CD4-positive, alpha-beta memory T cell (primary cell): ENCODE data around the gene HPS3. TPM values are rescaled to one million over a fixed set of nuclear protein-coding genes. Genes with fewer than 3 reads are reported as not detected.
"Not testable (repeated sequence)": the region's sequence is repeated elsewhere in the genome, so short reads cannot be mapped to it uniquely, and the experiment has no call there.

Experiments
- CTCF ChIA-PET: fragments of 350-600 bp; sonication (Branson Sonifier 250); formaldehyde crosslinking; loops from one replicate; lab custom pipeline; 2021; ENCODE audit warnings: inconsistent platforms; ENCODE audit not compliant: partially characterized antibody; lab: Charles Lee
- POLR2A ChIA-PET: fragments of 350-600 bp; sonication (Branson Sonifier 250); formaldehyde crosslinking; loops from one replicate; lab custom pipeline; 2021; ENCODE audit not compliant: partially characterized antibody; lab: Charles Lee
- DNase-seq, 5 donors: peaks; one replicate each; pipeline versions ENCODE4 v3.0.0 to v3.0.0-alpha.2; 2020 to 2022; ENCODE audit warnings: mixed read lengths in 1 of 5
- H3K27ac ChIP-seq: one replicate; pipeline ENCODE4 v1.7.0; 2013; ENCODE audit warnings: low read depth, low read length
- H3K27me3 ChIP-seq: 2 replicates; pipeline ENCODE4 v1.7.0; 2013; ENCODE audit warnings: mild to moderate bottlenecking, low read length, moderate library complexity; ENCODE audit not compliant: insufficient read depth
- H3K36me3 ChIP-seq: 2 replicates; pipeline ENCODE4 v1.7.0; 2013; ENCODE audit warnings: mild to moderate bottlenecking, low read length, moderate library complexity; ENCODE audit not compliant: insufficient read depth
- H3K4me1 ChIP-seq: 2 replicates; pipeline ENCODE4 v1.7.0; 2013; ENCODE audit warnings: mild to moderate bottlenecking, low read length, moderate library complexity; ENCODE audit not compliant: insufficient read depth
- H3K4me3 ChIP-seq, 2 donors: one replicate each; pipeline ENCODE4 v1.7.0; 2013; ENCODE audit warnings: low read length in 2 of 2, mild to moderate bottlenecking in 1 of 2
- H3K9me3 ChIP-seq, 2 donors: one replicate each; pipeline ENCODE4 v1.7.0; 2013; ENCODE audit warnings: low read length in 2 of 2, control low read depth in 1 of 2; ENCODE audit not compliant: control insufficient read depth in 1 of 2
- H3K27ac Mint-ChIP-seq, 7 donors: one replicate each; pipeline ENCODE4 v1.8.0; 2020 to 2021; ENCODE audit warnings: mixed read lengths in 7 of 7, mild to moderate bottlenecking in 6 of 7, inconsistent platforms in 3 of 7, moderate library complexity in 3 of 7
- H3K27me3 Mint-ChIP-seq, 2 donors: one replicate each; pipeline ENCODE4 v1.8.0; 2020 to 2021; ENCODE audit warnings: mixed read lengths in 2 of 2
- H3K36me3 Mint-ChIP-seq, 2 donors: one replicate each; pipeline ENCODE4 v1.8.0; 2020 to 2021; ENCODE audit warnings: mixed read lengths in 2 of 2, inconsistent platforms in 1 of 2, mild to moderate bottlenecking in 1 of 2
- H3K4me1 Mint-ChIP-seq, 4 donors: one replicate each; pipeline ENCODE4 v1.8.0; 2020 to 2021; ENCODE audit warnings: mixed read lengths in 4 of 4, mild to moderate bottlenecking in 1 of 4
- H3K4me3 Mint-ChIP-seq, 8 donors: one replicate each; pipeline ENCODE4 v1.8.0; 2020 to 2021; ENCODE audit warnings: mixed read lengths in 8 of 8, mild to moderate bottlenecking in 7 of 8, moderate library complexity in 6 of 8, inconsistent platforms in 3 of 8
- H3K9me3 Mint-ChIP-seq, 8 donors: one replicate each; pipeline ENCODE4 v1.8.0; 2020 to 2021; ENCODE audit warnings: mixed read lengths in 8 of 8, mild to moderate bottlenecking in 5 of 8, inconsistent platforms in 3 of 8, moderate library complexity in 1 of 8
- intact Hi-C: fragments of 100-400 bp; cut with micrococcal nuclease; formaldehyde crosslinking; loops from one replicate; pipeline ENCODE4 v1.15.1; 2023
- polyA plus RNA-seq, 2 donors: library from polyadenylated mRNA; unstranded; fragments of 300-500 nt; fragmentation: Illumina TruSeq; gene quantifications; one replicate each; pipeline ENCODE4 v1.2.3, GENCODE V29; 2021
- total RNA-seq, 2 experiments: library from RNA; stranded (reverse); gene quantifications; one replicate each; pipeline ENCODE4 v1.2.3, GENCODE V29; 2021

The HPS3 gene
- total and polyA plus RNA-seq, 4 experiments from 2014 or later = 29.5 to 45.1 (median 32.7) TPM

DNA sequence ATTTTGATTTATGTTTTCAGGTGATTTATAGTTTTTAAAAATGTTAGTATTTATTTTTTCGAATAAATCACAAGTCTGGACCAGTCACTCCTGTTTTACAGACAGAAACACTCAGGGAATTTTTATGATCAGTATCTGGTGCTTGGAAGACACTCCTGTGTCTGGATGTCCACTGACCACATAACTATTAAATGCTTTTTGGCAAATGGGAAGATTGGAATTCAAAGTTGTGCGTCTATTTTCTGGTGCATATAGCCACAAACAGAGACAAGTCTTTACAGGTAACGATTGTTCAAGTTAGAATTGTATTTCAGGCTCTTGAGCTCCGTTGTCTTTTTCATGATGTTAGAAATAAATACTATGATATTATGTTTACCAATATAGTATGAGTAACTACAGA lies 80.0 kb downstream of the HPS3 start:
- ChIA-PET POLR2A (no interaction called here), CTCF (no interaction called here)
- Histone ChIP-seq H3K9me3 (no peaks in the 10 kb centered on the region), H3K4me3 (no peak overlapping the region), H3K36me3 (no peaks in the 10 kb centered on the region), H3K4me1 (no peaks in the 10 kb centered on the region), H3K27me3 (no peaks in the 10 kb centered on the region), H3K27ac (no peak overlapping the region)
- Mint-ChIP-seq H3K4me1 (no peaks in the 10 kb centered on the region), H3K27me3 (peaks cover 4% of the 10 kb centered on the region in 2 donors), H3K36me3 (no peaks in the 10 kb centered on the region), H3K27ac (no peak overlapping the region), H3K4me3 (no peak overlapping the region), H3K9me3 (no peaks in the 10 kb centered on the region)
- intact Hi-C loops = no loop called here
- DNase-seq = no peak

DNA sequence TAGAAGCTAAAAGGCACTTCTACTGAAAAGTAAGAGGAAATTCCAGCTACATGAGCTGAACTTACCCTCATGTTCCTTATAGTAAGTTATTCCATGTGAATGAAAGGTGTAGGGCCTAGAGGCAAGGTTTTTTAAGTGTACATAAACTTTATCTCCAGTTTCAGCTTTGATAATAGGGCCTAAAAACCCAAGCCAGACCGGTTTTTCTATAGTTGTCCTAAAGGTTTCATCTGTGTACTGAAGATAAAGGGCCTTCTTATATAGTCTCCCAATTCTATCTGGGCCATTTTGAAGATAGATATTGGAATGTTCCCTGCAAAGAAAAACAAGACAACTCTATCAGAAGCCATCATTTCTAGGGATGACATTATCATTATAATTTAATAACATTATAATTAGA lies 82.9 kb downstream of the HPS3 start:
- Mint-ChIP-seq H3K27ac (no peak overlapping the region), H3K36me3 (no peaks in the 10 kb centered on the region), H3K27me3 (peaks cover under 1 to 2% of the 10 kb centered on the region in 2 donors), H3K4me1 (no peaks in the 10 kb centered on the region), H3K4me3 (no peak overlapping the region), H3K9me3 (no peaks in the 10 kb centered on the region)
- Histone ChIP-seq H3K27ac (no peak overlapping the region), H3K4me3 (no peak overlapping the region), H3K36me3 (no peaks in the 10 kb centered on the region), H3K4me1 (no peaks in the 10 kb centered on the region), H3K9me3 (no peaks in the 10 kb centered on the region), H3K27me3 (no peaks in the 10 kb centered on the region)
- intact Hi-C loops = no loop called here
- DNase-seq = no peak
- CTCF ChIA-PET = no interaction called here
- POLR2A ChIA-PET = no interaction called here

DNA sequence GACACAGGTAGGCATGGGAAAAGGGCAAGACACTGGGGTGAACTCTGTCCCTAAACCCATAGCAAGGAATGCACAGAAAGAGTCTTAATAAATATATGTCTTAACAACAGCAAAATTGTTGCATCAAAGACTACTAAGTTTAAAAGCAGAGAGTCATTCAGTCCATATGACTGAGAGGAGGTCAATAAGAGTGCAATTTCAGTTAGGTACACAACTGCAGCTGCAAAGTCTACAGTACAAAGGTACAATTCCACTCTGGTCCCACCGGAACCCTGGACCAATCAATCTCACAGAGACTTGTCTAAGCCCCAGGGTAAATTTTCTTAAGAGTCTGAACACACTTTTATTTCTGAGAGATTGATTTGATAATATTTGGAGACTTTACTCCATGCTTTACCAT lies 85.3 kb downstream of the HPS3 start:
- ChIA-PET POLR2A (no interaction called here), CTCF (no interaction called here)
- no peaks in the 10 kb centered on the region for H3K4me1 ChIP-seq
- intact Hi-C loops = no loop called here
- H3K27ac Mint-ChIP-seq = peak overlapping the region in 1 of 7 donors; percentile 28
- no peaks in the 10 kb centered on the region for H3K27me3 ChIP-seq
- H3K4me3 ChIP-seq = no peak overlapping the region
- no peaks in the 10 kb centered on the region for H3K36me3 ChIP-seq
- H3K27me3 Mint-ChIP-seq = peaks cover 0 to 3% of the 10 kb centered on the region in 2 donors
- H3K4me1 Mint-ChIP-seq = no peaks in the 10 kb centered on the region
- H3K4me3 Mint-ChIP-seq = no peak overlapping the region
- no peak for DNase-seq
- H3K27ac ChIP-seq = no peak overlapping the region
- no peaks in the 10 kb centered on the region for H3K36me3 Mint-ChIP-seq
- H3K9me3 ChIP-seq = no peaks in the 10 kb centered on the region
- no peaks in the 10 kb centered on the region for H3K9me3 Mint-ChIP-seq

DNA sequence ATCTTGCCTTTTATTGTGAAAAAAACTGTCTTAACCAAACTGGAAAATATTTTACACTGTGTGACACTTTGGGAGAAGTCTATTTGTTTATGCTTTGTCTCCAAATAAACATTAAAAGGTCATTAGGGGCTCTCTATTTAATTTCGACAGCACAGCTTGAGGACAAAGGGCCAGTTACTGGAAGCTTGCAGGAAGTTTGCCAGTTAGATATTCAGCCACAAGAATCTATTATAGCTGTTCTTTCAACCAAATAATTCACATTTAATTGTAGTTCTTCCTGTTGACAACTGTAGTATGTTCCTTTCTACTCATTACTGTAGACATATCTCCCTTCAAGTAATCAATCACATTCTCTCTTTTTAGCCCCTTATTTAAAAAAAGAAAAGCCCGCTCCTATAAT lies 86.1 kb downstream of the HPS3 start:
- no peaks in the 10 kb centered on the region for H3K9me3 ChIP-seq
- DNase-seq = no peak
- intact Hi-C loops = no loop called here
- peaks cover 0 to 3% of the 10 kb centered on the region in 2 donors for H3K27me3 Mint-ChIP-seq
- no peaks in the 10 kb centered on the region for H3K4me1 Mint-ChIP-seq
- no peak overlapping the region for H3K4me3 ChIP-seq
- no peaks in the 10 kb centered on the region for H3K36me3 ChIP-seq
- no peaks in the 10 kb centered on the region for H3K4me1 ChIP-seq
- H3K9me3 Mint-ChIP-seq = no peaks in the 10 kb centered on the region
- H3K27ac Mint-ChIP-seq = peak overlapping the region in 1 of 7 donors; percentile 33
- no peak overlapping the region for H3K4me3 Mint-ChIP-seq
- ChIA-PET POLR2A (no interaction called here), CTCF (interaction anchor here (0.6 kb wide), 1 partner anchor 315 kb away, joined by 3 read pairs; no protein-coding TSS in a partner anchor)
- no peak overlapping the region for H3K27ac ChIP-seq
- no peaks in the 10 kb centered on the region for H3K36me3 Mint-ChIP-seq
- H3K27me3 ChIP-seq = no peaks in the 10 kb centered on the region

DNA sequence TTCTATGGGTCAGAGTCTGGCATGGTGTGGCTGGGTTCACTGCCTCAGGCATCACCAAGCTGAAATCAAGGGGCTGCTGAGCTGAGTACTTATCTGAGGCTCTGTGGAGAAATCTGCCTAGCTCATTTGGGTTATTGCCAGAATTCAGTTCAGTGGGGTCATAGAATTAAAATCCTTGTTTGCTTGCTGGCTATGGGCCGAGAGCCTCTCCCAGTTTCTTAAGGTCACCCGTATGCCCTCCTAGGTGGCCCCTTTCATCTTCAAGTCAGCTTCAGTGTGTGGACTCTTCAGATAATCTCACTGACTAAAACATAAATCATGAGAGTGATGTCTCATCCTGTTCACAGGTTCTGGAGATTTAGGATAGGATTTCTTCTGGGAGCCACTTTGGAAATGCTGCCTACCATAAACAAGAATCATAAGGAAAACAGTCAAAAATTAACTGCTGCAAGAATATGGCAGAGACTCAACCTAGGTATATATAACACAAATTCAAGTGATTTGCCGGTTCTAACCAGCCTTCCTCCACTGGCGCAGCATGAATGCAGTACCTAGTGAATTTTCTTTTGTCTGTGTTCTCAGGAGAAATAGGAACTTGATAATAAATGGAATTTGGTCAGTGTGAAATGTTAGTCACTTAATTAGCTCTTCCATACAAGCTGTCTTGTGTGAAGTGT lies 86.9 kb downstream of the HPS3 start:
- H3K4me1 Mint-ChIP-seq = no peaks in the 10 kb centered on the region
- no peak overlapping the region for H3K4me3 Mint-ChIP-seq
- H3K27me3 ChIP-seq = no peaks in the 10 kb centered on the region
- no peaks in the 10 kb centered on the region for H3K4me1 ChIP-seq
- POLR2A ChIA-PET = no interaction called here
- no peaks in the 10 kb centered on the region for H3K9me3 ChIP-seq
- no peaks in the 10 kb centered on the region for H3K9me3 Mint-ChIP-seq
- intact Hi-C loops = no loop called here
- H3K27ac Mint-ChIP-seq = no peak overlapping the region
- H3K4me3 ChIP-seq = no peak overlapping the region
- H3K27me3 Mint-ChIP-seq = peaks cover 0 to 3% of the 10 kb centered on the region in 2 donors
- H3K27ac ChIP-seq = no peak overlapping the region
- no peaks in the 10 kb centered on the region for H3K36me3 Mint-ChIP-seq
- H3K36me3 ChIP-seq = no peaks in the 10 kb centered on the region
- CTCF ChIA-PET = interaction anchor here (0.6 to 1.0 kb wide), 2 partner anchors 9 to 314 kb away, joined by 3 to 4 read pairs; no protein-coding TSS in a partner anchor
- DNase-seq = no peak

DNA sequence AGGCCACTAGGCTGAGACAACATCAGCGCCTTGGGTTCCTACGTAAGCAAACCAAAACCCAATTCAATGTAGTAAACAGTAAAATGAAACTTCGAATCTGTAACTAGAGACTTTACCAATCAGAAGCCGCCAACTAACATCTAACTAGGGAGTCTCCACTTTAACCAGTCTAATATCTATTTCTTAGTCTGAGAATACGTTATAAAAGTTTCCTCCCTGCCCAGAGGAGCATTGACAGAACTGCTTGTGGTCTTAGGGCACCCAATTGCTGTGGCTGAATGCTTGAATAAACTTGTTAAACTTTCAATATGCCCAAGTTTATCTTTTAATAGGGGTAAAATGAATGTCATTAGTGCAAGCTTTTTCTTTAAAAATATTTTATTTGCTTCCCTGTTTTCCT lies 87.9 kb downstream of the HPS3 start:
- Mint-ChIP-seq H3K27me3 (peaks cover 0 to 2% of the 10 kb centered on the region in 2 donors), H3K4me3 (no peak overlapping the region), H3K4me1 (no peaks in the 10 kb centered on the region), H3K27ac (no peak overlapping the region), H3K9me3 (no peaks in the 10 kb centered on the region), H3K36me3 (no peaks in the 10 kb centered on the region)
- no peak for DNase-seq
- no peaks in the 10 kb centered on the region for H3K4me1 ChIP-seq
- H3K4me3 ChIP-seq = no peak overlapping the region
- H3K36me3 ChIP-seq = no peaks in the 10 kb centered on the region
- intact Hi-C loops = no loop called here
- POLR2A ChIA-PET = no interaction called here
- H3K27ac ChIP-seq = no peak overlapping the region
- no peaks in the 10 kb centered on the region for H3K27me3 ChIP-seq
- H3K9me3 ChIP-seq = no peaks in the 10 kb centered on the region
- CTCF ChIA-PET = no interaction called here

DNA sequence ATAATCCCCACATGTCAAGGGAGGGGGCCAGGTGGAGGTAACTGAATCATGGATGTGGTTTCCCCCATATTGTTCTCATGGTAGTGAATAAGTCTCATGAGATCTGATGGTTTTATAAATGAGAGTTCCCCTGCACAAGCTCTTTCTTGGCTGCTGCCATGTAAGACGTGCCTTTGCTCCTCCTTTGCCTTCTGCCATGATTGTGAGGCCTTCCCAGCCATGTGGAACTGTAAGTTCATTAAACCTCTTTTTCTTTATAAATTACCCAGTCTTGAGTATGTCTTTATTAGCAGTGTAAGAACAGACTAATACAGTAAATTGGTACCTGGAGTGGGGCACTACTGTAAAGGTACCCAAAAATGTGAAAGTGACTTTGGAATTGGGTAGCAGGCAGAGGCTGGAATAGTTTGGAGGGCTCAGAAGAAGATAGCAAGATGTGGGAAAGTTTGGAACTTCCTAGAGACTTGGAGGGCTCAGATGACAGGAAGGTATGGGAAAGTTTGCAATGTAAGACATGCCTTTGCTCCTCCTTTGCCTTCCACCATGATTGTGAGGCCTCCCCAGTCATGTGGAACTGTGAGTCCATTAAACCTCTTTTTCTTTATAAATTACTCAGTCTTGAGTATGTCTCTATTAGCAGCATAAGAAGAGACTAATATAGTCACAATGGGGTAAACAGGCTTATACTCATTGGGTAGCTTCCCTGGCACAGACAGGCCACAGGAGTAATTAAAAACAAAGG lies 90.1 kb downstream of the HPS3 start:
- POLR2A ChIA-PET, H3K9me3 ChIP-seq, H3K27ac Mint-ChIP-seq, DNase-seq, CTCF ChIA-PET, H3K4me3 Mint-ChIP-seq, H3K27me3 ChIP-seq, H3K36me3 Mint-ChIP-seq, H3K36me3 ChIP-seq, H3K4me3 ChIP-seq, H3K27ac ChIP-seq, intact Hi-C loops, H3K27me3 Mint-ChIP-seq, H3K9me3 Mint-ChIP-seq: not testable (repeated sequence)
- peaks cover 11% of the 10 kb centered on the region for H3K4me1 ChIP-seq
- H3K4me1 Mint-ChIP-seq = peaks cover 3 to 16% (median 11%) of the 10 kb centered on the region in 4 donors
